Measurements from ENCODE around the gene USP28. TPM values are rescaled to one million over a fixed set of nuclear protein-coding genes. Genes with fewer than 3 reads are reported as not detected.
"Not testable (repeated sequence)": the region's sequence is repeated elsewhere in the genome, so short reads cannot be mapped to it uniquely, and the experiment has no call there.

Gene USP28
- total RNA-seq, 1 donor from 2014 or later = 28.7 TPM

GRCh38 chr11:113773092-113773415, 102.3 kb downstream of the USP28 start:
- DNase-seq (ENCODE audit: low spot score) = no peak

GRCh38 chr11:113771964-113772363, 103.4 kb downstream of the USP28 start:
- DNase-seq (ENCODE audit: low spot score) = no peak

- DNase-seq (ENCODE audit: low spot score) = no peak
Observed at GRCh38 chr11:113764527-113765219, 110.7 kb downstream of the USP28 start.

GRCh38 chr11:113763040-113763439, 112.3 kb downstream of the USP28 start:
- DNase-seq (ENCODE audit: low spot score) = not testable (repeated sequence)

GRCh38 chr11:113760241-113760640, 115.1 kb downstream of the USP28 start:
- DNase-seq (ENCODE audit: low spot score) = no peak

GRCh38 chr11:113752932-113753331, 122.4 kb downstream of the USP28 start:
- DNase-seq (ENCODE audit: low spot score) = no peak

Other genes with a start within 250 kb of the USP28 start
- gene TMPRSS5, start 169.3 kb downstream of the USP28 start, total RNA-seq = 1.5 TPM
- 15.1 TPM for gene ZW10, start 101.9 kb downstream of the USP28 start, total RNA-seq
- not detected for gene CLDN25, start 95.8 kb downstream of the USP28 start, total RNA-seq
- not detected for gene HTR3B, start 29.2 kb upstream of the USP28 start, total RNA-seq
- gene HTR3A, start 99.5 kb upstream of the USP28 start, total RNA-seq = not detected
- 166 TPM for gene ZBTB16, start 184.1 kb upstream of the USP28 start, total RNA-seq

Data from ureter (tissue), 1 donor.